Activated T-helper 1 cell treated with anti-CD3 and anti-CD28 coated beads, Interleukin-2, amount 50 U/mL, for 16 hours (primary cell): Measurements from ENCODE around the gene COG4.

Source experiments
- DNase-seq, 2 donors: peaks; one replicate each; pipeline ENCODE4 v3.0.0-alpha.2; 2020; ENCODE audit warnings: low read depth in 1 of 2, low spot score in 1 of 2

Gene COG4

GRCh38 chr16:70527315-70527996 is 4.1 kb upstream of the COG4 start:
- no peak for DNase-seq

- no peak for DNase-seq
These were observed 3.0 kb upstream of the COG4 start for GRCh38 chr16:70526403-70526802.

GRCh38 chr16:70524399-70524825 is 1.1 kb upstream of the COG4 start:
- peak in 1 of 2 donors; percentile 14 for DNase-seq

- peak; percentile 47 to 57 for DNase-seq
These were observed 517 bp upstream of the COG4 start, which contains the start of gene SF3B3 for GRCh38 chr16:70523743-70524398. Gene SF3B3 (plus strand): TSS chr16:70523816. CDS start chr16:70526657, 2,841 bp downstream.

- DNase-seq: no peak
These were observed 908 bp downstream of the COG4 start for GRCh38 chr16:70522216-70523075.

GRCh38 chr16:70520612-70521297 is 2.6 kb downstream of the COG4 start:
- no peak for DNase-seq

GRCh38 chr16:70512456-70512855 is 10.9 kb downstream of the COG4 start:
- no peak for DNase-seq

- DNase-seq: no peak
These were observed 11.5 kb downstream of the COG4 start for GRCh38 chr16:70511833-70512232.

- DNase-seq: no peak
These were observed 13.1 kb downstream of the COG4 start for GRCh38 chr16:70510216-70510615.

GRCh38 chr16:70508752-70509151 is 14.6 kb downstream of the COG4 start:
- DNase-seq: no peak

- no peak for DNase-seq
These were observed 26.8 kb downstream of the COG4 start for GRCh38 chr16:70496513-70496912.

GRCh38 chr16:70495425-70496182 is 27.8 kb downstream of the COG4 start:
- no peak for DNase-seq

- DNase-seq: no peak
These were observed 28.6 kb downstream of the COG4 start for GRCh38 chr16:70494777-70495176.

GRCh38 chr16:70494202-70494770 is 29.1 kb downstream of the COG4 start:
- no peak for DNase-seq

- DNase-seq: no peak
These were observed 29.6 kb downstream of the COG4 start for GRCh38 chr16:70493802-70494201.

- no peak for DNase-seq
These were observed 33.1 kb downstream of the COG4 start for GRCh38 chr16:70490261-70490660.

- DNase-seq: no peak
These were observed 38.5 kb downstream of the COG4 start for GRCh38 chr16:70484867-70485266.

- no peak for DNase-seq
These were observed 39.9 kb downstream of the COG4 start for GRCh38 chr16:70483426-70483825.

GRCh38 chr16:70482624-70483023 is 40.7 kb downstream of the COG4 start:
- no peak for DNase-seq

- DNase-seq: no peak
These were observed 41.3 kb downstream of the COG4 start for GRCh38 chr16:70481929-70482536.
